NCI-H1105 treated with DMSO at 0.1 percent for 48 hours (cell line): ENCODE results near the gene RAPGEF4.

Experiments used
- DNase-seq: peaks from one replicate; lab custom pipeline; 2025; lab: John Stamatoyannopoulos, UW

The RAPGEF4 gene

GRCh38 chr2:172735582-172736423, at the start of gene RAPGEF4:
Gene RAPGEF4 (plus strand): TSS chr2:172735845. CDS start chr2:172735984, 139 bp downstream.
- DNase-seq = no peak

DNA sequence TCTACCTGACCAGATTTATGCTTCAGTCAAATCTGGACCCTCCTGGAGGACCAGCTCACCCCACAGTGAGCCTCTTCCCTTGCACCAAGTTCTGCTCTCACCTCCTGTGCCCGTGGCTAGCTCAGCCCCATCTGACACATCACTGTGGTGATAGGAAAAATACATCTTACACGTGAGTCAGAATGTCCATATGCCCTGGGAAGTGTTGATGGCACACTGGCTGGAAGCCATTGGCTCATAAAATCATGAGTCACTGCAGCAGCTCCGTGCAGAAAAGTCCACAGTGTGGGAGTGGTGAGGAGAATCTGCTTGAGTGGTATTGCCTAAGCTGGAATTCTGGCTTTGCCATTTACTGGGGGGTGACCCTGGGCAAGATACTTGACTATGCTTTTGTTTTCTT, 42.6 kb upstream of the RAPGEF4 start:
- DNase-seq = no peak

DNA sequence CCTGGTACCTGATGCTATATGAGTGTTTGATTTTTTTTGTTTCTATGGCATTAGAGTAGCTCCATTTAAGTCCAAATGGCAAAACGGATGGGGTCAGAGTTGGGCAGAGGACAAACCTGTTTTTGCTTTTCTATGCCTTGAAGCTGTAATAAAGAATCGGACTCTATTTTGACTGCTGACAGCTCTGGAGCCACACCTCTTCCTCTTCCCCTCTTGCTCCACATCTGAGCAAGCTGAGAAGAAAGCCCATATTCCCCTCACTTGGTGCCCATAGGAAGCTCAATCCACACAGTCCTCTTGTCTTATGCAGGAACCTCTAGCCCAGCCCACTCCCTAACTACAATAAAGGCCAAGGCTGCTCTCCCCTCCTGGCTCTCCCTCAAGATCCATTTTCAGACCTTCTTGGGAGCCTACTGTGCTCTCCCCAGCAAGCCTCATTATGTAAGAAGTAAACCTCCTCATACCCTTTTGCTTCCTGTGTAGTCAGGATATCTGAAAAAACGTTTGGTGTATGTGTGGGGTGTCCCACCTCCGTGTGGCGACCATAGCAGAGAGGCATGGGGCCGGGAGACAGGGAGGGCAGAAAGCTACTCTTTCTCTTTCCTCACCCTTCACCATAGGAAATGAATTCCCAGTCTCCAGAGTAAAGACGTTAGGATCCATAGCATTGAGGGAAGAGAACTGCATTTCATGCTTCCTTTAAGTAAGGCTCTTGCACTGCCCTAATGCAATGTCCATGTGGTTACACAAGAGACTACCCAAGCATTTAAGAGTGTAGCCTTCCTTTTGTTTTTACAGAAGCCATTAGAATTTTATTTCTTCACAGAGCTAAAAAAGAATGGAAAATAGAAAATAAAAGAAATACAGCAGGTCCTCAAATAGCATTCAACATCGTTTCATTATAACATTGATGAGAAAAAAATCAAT, 41.9 kb upstream of the RAPGEF4 start:
- DNase-seq = no peak

- no peak for DNase-seq
Measured at GRCh38 chr2:172697296-172697695, 38.3 kb upstream of the RAPGEF4 start.

- no peak for DNase-seq
Measured at GRCh38 chr2:172698041-172698863, 37.4 kb upstream of the RAPGEF4 start.

GRCh38 chr2:172701250-172701649, 34.4 kb upstream of the RAPGEF4 start:
- DNase-seq = no peak

DNA sequence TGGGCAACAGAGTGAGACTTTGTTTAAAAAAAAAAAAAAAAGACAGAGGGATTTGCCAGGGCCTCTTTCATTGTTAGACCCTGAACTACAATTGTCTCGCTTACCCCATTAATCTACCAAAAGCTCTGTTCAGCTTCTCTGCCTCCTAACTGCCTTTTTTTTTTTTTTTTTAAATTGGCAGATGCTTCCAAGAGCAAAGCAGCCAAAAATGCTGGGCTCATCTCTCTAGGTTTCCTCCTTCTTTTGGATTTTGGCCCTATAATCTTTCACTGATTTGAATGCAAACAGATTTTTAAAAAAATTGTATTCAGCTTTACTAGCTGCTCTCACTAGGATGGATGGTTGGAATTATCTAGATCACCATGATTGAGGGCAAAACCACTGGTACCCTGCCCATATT, 33.2 kb upstream of the RAPGEF4 start:
- DNase-seq = no peak

- peak; percentile 15 for DNase-seq
Measured at GRCh38 chr2:172704072-172704936, 31.3 kb upstream of the RAPGEF4 start.

- DNase-seq = no peak
Measured at GRCh38 chr2:172705352-172705751, 30.3 kb upstream of the RAPGEF4 start.

- DNase-seq = no peak
Measured at GRCh38 chr2:172708247-172708646, 27.4 kb upstream of the RAPGEF4 start.

DNA sequence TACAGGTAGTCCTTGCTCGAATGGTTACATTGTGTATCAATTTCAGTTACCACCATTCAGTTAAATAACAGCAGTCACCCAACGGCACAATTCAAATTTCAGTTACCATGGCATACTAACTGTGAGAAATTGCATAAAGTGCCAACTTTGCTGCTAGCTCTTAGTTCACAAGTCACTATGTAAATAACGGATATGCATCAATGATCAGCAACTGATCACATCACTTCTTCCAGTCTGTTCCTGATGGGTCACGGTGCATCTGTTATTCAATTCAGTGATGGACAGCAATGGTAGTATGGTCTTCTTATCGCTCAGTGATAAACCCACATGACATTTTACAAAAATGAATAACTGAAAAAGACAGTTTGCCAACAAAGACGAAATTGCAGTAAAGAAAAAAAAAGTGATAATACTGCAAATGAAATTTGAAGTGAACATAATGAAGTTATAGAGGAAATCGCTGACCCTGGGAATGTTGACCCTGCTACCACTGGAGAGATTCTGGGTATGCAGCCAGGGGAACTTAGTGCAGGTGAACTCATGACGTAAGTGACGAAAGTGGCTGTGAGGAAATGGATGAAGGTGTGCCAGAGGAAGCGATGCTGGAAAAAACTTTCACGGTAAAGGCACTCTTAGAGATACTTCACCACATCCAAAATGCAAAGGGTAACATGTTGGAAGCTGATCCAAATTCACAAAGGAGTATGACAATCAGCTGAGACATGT, 25.9 kb upstream of the RAPGEF4 start:
- no peak for DNase-seq

- peak; percentile 78 for DNase-seq
Measured at GRCh38 chr2:172710584-172711047, 25.0 kb upstream of the RAPGEF4 start.

DNA sequence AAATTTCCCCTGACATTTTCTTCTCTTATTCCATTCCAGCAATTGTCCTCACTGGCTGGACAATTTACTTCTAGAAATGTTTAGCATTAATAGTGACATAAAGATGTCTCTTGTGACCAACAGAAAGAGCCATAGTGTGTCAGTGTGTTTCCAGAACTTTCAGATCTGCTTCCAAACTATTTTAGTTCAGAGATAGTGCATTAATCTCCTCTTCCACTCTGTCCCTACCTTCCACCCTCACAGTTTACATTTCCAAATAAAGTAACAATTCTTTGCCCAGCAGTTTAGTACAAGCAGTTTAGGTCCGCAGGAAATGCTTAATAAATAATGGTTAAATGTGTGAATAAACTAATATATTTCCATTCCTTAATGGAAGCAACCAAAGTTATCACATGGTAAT, 24.5 kb upstream of the RAPGEF4 start:
- DNase-seq = no peak

GRCh38 chr2:172712251-172712650, 23.4 kb upstream of the RAPGEF4 start:
- no peak for DNase-seq

DNA sequence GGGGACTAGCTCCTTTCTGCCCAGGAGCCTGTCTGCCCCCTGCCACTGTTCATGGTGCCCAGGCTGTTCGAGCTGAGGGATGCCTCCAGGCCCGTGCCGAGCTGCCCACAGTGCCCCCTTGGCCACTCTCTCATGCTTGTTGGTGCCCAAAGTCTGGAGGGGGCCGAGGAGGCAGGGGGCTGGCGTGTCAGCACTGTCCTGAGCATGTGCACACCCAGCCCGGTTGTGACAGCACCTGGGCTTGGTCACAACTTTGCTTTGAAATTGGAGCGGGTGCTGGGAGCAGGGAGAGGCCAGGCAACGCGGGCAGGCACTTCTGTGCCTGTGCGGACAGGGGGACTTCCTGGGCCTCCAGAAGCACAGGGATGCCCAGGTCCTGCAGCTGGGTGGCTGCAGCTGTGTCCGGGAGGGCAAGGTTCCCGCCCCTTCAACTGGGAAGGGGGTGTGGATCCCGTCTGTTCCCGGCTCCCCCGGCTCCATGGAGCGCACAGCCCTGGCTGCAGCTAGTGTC, 22.2 kb upstream of the RAPGEF4 start:
- DNase-seq = no peak

DNA sequence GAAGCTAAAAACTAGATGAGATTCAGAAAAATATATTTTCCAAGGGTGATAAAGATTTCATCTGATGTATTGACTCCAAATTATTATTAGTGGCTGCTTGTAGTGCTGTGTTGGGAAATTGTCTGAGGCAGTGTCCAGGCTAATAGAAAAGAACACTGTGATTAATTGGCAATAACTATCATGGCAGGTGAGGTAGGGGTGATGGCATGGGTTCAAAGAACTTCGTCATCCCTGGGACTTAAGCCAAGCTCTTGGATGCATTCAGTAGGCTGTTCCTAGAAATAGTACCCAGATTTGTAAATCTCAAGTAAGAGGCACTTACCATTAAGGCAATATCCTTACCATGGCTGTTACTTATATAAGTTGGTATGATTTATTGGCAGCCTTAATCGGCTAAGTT, 13.2 kb upstream of the RAPGEF4 start:
- DNase-seq = peak; percentile 73

GRCh38 chr2:172723286-172723685, 12.4 kb upstream of the RAPGEF4 start:
- DNase-seq = no peak

DNA sequence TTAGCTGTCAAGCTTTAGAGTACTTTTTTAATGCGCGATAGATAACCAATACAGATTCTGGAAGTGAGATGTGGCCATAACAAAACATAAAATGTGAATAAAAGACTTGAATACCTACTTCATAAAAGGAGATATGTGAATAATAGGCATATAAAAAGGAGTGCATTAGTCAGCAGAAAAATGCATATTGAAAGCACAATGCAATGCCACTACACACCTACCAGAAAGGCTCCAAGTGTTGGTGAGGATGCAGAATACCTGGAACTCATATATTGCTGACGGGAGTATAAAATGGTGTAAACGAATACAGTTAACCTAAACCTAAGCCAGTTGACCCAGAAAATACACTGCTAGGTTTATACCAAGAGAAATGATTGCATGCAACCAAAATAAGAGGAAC, 10.9 kb upstream of the RAPGEF4 start:
- no peak for DNase-seq

- DNase-seq = no peak
Measured at GRCh38 chr2:172725284-172725683, 10.4 kb upstream of the RAPGEF4 start.

GRCh38 chr2:172725746-172726145, 9.9 kb upstream of the RAPGEF4 start:
- no peak for DNase-seq
